ENCODE results near the gene C6orf52.
A peak's percentile ranks its signal among the peaks of the same experiment; 100 is the strongest.
"Not testable (repeated sequence)": the region's sequence is repeated elsewhere in the genome, so short reads cannot be mapped to it uniquely, and the experiment has no call there.

Gene C6orf52

DNA sequence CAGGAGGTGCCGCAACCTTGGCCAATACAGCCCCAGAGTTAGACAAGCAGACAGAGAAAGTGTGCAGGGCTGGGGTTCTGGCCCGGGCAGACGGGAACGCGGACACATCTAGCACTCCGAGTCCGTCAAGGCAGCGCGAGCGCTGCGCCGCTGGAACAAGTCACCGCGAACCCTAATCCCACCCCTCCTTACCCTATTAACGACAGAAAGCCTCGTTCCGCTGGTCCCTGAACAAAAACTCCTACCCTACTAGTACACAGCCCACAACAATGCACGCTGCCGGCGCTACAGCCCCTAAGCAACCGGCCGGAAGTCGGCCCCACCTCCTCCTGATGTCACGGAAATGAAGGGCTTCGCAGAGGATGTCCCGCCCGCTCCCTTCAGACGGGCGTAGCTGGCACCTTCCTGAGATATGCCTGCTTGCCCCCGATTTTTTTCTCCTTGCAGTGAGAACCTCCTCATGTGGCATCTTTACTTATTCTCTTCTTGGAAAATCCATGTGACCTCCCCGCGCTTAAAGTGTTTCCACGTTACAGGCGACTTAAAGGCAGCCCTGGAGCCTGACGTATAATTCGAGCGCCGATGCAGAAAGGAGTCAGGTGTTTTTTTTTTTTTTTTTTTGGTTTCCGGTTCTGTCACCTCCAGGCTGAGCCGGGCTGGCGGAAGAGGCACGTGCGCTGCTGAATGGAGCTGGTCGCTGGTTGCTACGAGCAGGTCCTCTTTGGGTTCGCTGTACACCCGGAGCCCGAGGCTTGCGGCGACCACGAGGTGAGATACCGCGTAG lies at the start of gene C6orf52, which contains the start of gene PAK1IP1:
Gene C6orf52 (minus strand): TSS at position 315 of the 784 bp plus-strand sequence. CDS start 7,066 bp downstream, outside the sequence.
Gene PAK1IP1 (plus strand): TSS at position 671 of the 784 bp plus-strand sequence. CDS start 14 bp downstream, at position 685.
- Histone ChIP-seq H3K27me3 (ENCODE audit: insufficient read depth, low read length) (no peaks in the 10 kb centered on the region), H3K9ac (ENCODE audit: low read depth, low read length) (peak within 1 kb of the TSS; percentile 90), H3K27ac (ENCODE audit: low read length) (peak within 1 kb of the TSS; percentile 99), H3K4me1 (ENCODE audit: insufficient read depth, low read length) (no peaks in the 10 kb centered on the region), H3K9me3 (ENCODE audit: insufficient read depth, low read depth, low read length) (no peaks in the 10 kb centered on the region), H3K36me3 (ENCODE audit: insufficient read depth, low read depth, low read length) (peaks cover 27% of the 10 kb centered on the region), H3K4me3 (ENCODE audit: low read length) (peak within 1 kb of the TSS; percentile 87)

GRCh38 chr6:10743515-10743914 lies 49.1 kb upstream of the C6orf52 start:
- Histone ChIP-seq H3K27ac (ENCODE audit: low read length) (no peak overlapping the region), H3K9me3 (ENCODE audit: insufficient read depth, low read depth, low read length) (no peaks in the 10 kb centered on the region), H3K4me3 (ENCODE audit: low read length) (no peak overlapping the region), H3K27me3 (ENCODE audit: insufficient read depth, low read length) (no peaks in the 10 kb centered on the region), H3K4me1 (ENCODE audit: insufficient read depth, low read length) (peaks cover 12% of the 10 kb centered on the region; the same call in 1 of the 2 replicates), H3K9ac (ENCODE audit: low read depth, low read length) (no peak overlapping the region), H3K36me3 (ENCODE audit: insufficient read depth, low read depth, low read length) (no peaks in the 10 kb centered on the region)

DNA sequence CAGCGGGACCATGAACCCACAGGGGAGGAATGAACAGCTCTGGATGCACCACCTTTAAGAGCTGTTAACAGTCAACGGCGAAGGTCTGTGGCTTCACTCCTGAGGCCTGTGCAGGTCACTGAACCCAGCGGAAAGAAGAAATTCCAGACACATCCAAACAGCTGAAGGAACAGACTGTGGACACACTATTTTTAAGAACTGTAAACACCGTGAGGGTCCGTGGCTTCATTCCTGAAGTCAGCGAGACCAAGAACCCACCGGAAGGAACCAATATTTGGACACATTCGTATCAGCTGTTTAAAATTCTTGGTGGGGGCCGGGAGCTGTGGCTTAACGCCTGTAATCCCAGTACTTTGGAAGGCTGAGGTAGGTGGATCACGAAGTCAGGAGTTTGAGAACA lies 47.8 kb upstream of the C6orf52 start:
- no peaks in the 10 kb centered on the region for H3K9me3 ChIP-seq (ENCODE audit: insufficient read depth, low read depth, low read length)
- H3K27ac ChIP-seq (ENCODE audit: low read length): no peak overlapping the region
- no peaks in the 10 kb centered on the region for H3K36me3 ChIP-seq (ENCODE audit: insufficient read depth, low read depth, low read length)
- H3K9ac ChIP-seq (ENCODE audit: low read depth, low read length): no peak overlapping the region
- H3K4me3 ChIP-seq (ENCODE audit: low read length): no peak overlapping the region
- H3K27me3 ChIP-seq (ENCODE audit: insufficient read depth, low read length): no peaks in the 10 kb centered on the region
- peaks cover 11% of the 10 kb centered on the region; the same call in 1 of the 2 replicates for H3K4me1 ChIP-seq (ENCODE audit: insufficient read depth, low read length)

- not testable (repeated sequence) for H3K36me3 ChIP-seq (ENCODE audit: insufficient read depth, low read depth, low read length); H3K9ac ChIP-seq (ENCODE audit: low read depth, low read length); H3K27me3 ChIP-seq (ENCODE audit: insufficient read depth, low read length); H3K4me3 ChIP-seq (ENCODE audit: low read length); H3K27ac ChIP-seq (ENCODE audit: low read length); H3K9me3 ChIP-seq (ENCODE audit: insufficient read depth, low read depth, low read length); H3K4me1 ChIP-seq (ENCODE audit: insufficient read depth, low read length)
These were observed 47.2 kb upstream of the C6orf52 start for GRCh38 chr6:10741643-10742042.

- Histone ChIP-seq H3K4me1 (ENCODE audit: insufficient read depth, low read length) (0 out of 2 replicates have a peak, but pooled peaks cover 2% of the 10 kb centered on the region), H3K27ac (ENCODE audit: low read length) (no peak overlapping the region), H3K9me3 (ENCODE audit: insufficient read depth, low read depth, low read length) (no peaks in the 10 kb centered on the region), H3K36me3 (ENCODE audit: insufficient read depth, low read depth, low read length) (no peaks in the 10 kb centered on the region), H3K27me3 (ENCODE audit: insufficient read depth, low read length) (no peaks in the 10 kb centered on the region), H3K9ac (ENCODE audit: low read depth, low read length) (no peak overlapping the region), H3K4me3 (ENCODE audit: low read length) (no peak overlapping the region)
These were observed 45.6 kb upstream of the C6orf52 start for GRCh38 chr6:10740061-10740460.

DNA sequence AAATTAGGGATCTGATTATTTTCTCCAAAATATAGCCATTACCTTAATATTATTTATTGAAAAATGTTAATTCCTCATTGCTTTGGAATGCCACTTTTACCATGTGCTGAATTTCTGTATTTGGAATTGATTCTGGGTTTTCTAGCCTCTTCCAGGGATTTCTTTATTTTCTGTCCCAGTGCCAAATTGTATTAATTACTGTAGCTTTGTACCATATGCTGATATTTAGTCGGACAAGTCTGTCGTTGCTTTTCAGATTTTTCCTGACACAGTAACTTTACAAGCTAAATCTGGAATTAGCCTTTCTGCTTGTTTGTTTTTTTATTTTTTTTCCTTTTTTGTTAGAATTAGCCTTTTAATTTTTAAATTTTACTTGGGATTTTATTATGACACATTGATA lies 42.3 kb upstream of the C6orf52 start:
- no peak overlapping the region for H3K27ac ChIP-seq (ENCODE audit: low read length)
- peaks cover 18% of the 10 kb centered on the region for H3K36me3 ChIP-seq (ENCODE audit: insufficient read depth, low read depth, low read length)
- no peak overlapping the region for H3K9ac ChIP-seq (ENCODE audit: low read depth, low read length)
- no peak overlapping the region for H3K4me3 ChIP-seq (ENCODE audit: low read length)
- H3K4me1 ChIP-seq (ENCODE audit: insufficient read depth, low read length): no peaks in the 10 kb centered on the region
- no peaks in the 10 kb centered on the region for H3K9me3 ChIP-seq (ENCODE audit: insufficient read depth, low read depth, low read length)
- H3K27me3 ChIP-seq (ENCODE audit: insufficient read depth, low read length): no peaks in the 10 kb centered on the region

DNA sequence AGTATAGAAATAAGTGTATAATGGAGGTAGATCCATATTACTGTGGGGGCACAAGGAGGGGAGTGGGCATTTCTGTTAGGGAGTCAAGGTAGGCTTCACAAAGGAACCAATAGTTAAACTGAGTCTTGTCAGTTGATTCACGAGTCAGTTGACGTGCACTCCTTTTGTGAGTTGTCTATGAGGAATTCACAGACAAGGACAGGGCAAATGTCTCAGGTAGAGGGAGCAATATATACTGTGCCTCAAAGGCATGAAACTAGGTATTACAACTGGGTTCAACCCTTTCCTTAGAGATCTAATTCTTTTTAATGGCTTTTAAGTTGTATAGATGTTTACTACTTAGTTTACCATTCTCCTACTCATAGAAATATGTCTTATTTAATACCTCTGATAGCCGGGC lies 39.4 kb upstream of the C6orf52 start:
- Histone ChIP-seq H3K9ac (ENCODE audit: low read depth, low read length) (no peak overlapping the region), H3K4me1 (ENCODE audit: insufficient read depth, low read length) (no peaks in the 10 kb centered on the region), H3K27ac (ENCODE audit: low read length) (no peak overlapping the region), H3K9me3 (ENCODE audit: insufficient read depth, low read depth, low read length) (no peaks in the 10 kb centered on the region), H3K27me3 (ENCODE audit: insufficient read depth, low read length) (no peaks in the 10 kb centered on the region), H3K4me3 (ENCODE audit: low read length) (no peak overlapping the region), H3K36me3 (ENCODE audit: insufficient read depth, low read depth, low read length) (peaks cover 43% of the 10 kb centered on the region)

GRCh38 chr6:10733151-10733715 lies 38.8 kb upstream of the C6orf52 start:
- H3K36me3 ChIP-seq (ENCODE audit: insufficient read depth, low read depth, low read length): peaks cover 50% of the 10 kb centered on the region
- H3K9me3 ChIP-seq (ENCODE audit: insufficient read depth, low read depth, low read length): no peaks in the 10 kb centered on the region
- no peak overlapping the region for H3K4me3 ChIP-seq (ENCODE audit: low read length)
- no peaks in the 10 kb centered on the region for H3K4me1 ChIP-seq (ENCODE audit: insufficient read depth, low read length)
- H3K27me3 ChIP-seq (ENCODE audit: insufficient read depth, low read length): no peaks in the 10 kb centered on the region
- H3K27ac ChIP-seq (ENCODE audit: low read length): no peak overlapping the region
- no peak overlapping the region for H3K9ac ChIP-seq (ENCODE audit: low read depth, low read length)

- H3K27ac ChIP-seq (ENCODE audit: low read length): no peak overlapping the region
- no peaks in the 10 kb centered on the region for H3K27me3 ChIP-seq (ENCODE audit: insufficient read depth, low read length)
- H3K9me3 ChIP-seq (ENCODE audit: insufficient read depth, low read depth, low read length): no peaks in the 10 kb centered on the region
- H3K4me1 ChIP-seq (ENCODE audit: insufficient read depth, low read length): no peaks in the 10 kb centered on the region
- H3K9ac ChIP-seq (ENCODE audit: low read depth, low read length): no peak overlapping the region
- peaks cover 73% of the 10 kb centered on the region for H3K36me3 ChIP-seq (ENCODE audit: insufficient read depth, low read depth, low read length)
- H3K4me3 ChIP-seq (ENCODE audit: low read length): no peak overlapping the region
These were observed 35.8 kb upstream of the C6orf52 start for GRCh38 chr6:10730254-10730653.

- Histone ChIP-seq H3K36me3 (ENCODE audit: insufficient read depth, low read depth, low read length) (peaks cover 48% of the 10 kb centered on the region), H3K4me3 (ENCODE audit: low read length) (no peak overlapping the region), H3K4me1 (ENCODE audit: insufficient read depth, low read length) (peaks cover 11% of the 10 kb centered on the region), H3K27me3 (ENCODE audit: insufficient read depth, low read length) (no peaks in the 10 kb centered on the region), H3K27ac (ENCODE audit: low read length) (no peak overlapping the region), H3K9ac (ENCODE audit: low read depth, low read length) (no peak overlapping the region; the same call in 1 of the 2 replicates), H3K9me3 (ENCODE audit: insufficient read depth, low read depth, low read length) (no peaks in the 10 kb centered on the region)
These were observed 31.3 kb upstream of the C6orf52 start for GRCh38 chr6:10725716-10726115.

GRCh38 chr6:10725044-10725443 lies 30.6 kb upstream of the C6orf52 start:
- H3K9me3 ChIP-seq (ENCODE audit: insufficient read depth, low read depth, low read length): no peaks in the 10 kb centered on the region
- no peaks in the 10 kb centered on the region for H3K27me3 ChIP-seq (ENCODE audit: insufficient read depth, low read length)
- H3K4me3 ChIP-seq (ENCODE audit: low read length): no peak overlapping the region
- peaks cover 41% of the 10 kb centered on the region for H3K36me3 ChIP-seq (ENCODE audit: insufficient read depth, low read depth, low read length)
- 0 out of 2 replicates have a peak overlapping the region, but pooled peaks have one; percentile 34 for H3K9ac ChIP-seq (ENCODE audit: low read depth, low read length)
- peaks cover 11% of the 10 kb centered on the region for H3K4me1 ChIP-seq (ENCODE audit: insufficient read depth, low read length)
- H3K27ac ChIP-seq (ENCODE audit: low read length): no peak overlapping the region

GRCh38 chr6:10723567-10723881 lies 29.1 kb upstream of the C6orf52 start:
- H3K27ac ChIP-seq (ENCODE audit: low read length): peak overlapping the region; percentile 73
- peaks cover 11% of the 10 kb centered on the region for H3K4me1 ChIP-seq (ENCODE audit: insufficient read depth, low read length)
- H3K9ac ChIP-seq (ENCODE audit: low read depth, low read length): peak overlapping the region; percentile 100
- H3K9me3 ChIP-seq (ENCODE audit: insufficient read depth, low read depth, low read length): no peaks in the 10 kb centered on the region; the same call in 1 of the 2 replicates
- no peaks in the 10 kb centered on the region for H3K27me3 ChIP-seq (ENCODE audit: insufficient read depth, low read length)
- peak overlapping the region; percentile 98 for H3K4me3 ChIP-seq (ENCODE audit: low read length)
- H3K36me3 ChIP-seq (ENCODE audit: insufficient read depth, low read depth, low read length): peaks cover 26% of the 10 kb centered on the region
